Stimulated activated CD4-positive, alpha-beta T cell treated with anti-CD3 and anti-CD28 coated beads, TNF-alpha, amount 100 ng/mL, for 48 hours (primary cell): ENCODE results near the gene SOHLH2.

ENCODE experiments used
- DNase-seq, 3 donors: peaks; one replicate each; pipeline ENCODE4 v3.0.0-alpha.2; 2020; ENCODE audit warnings: low read depth in 3 of 3

The SOHLH2 gene

DNA sequence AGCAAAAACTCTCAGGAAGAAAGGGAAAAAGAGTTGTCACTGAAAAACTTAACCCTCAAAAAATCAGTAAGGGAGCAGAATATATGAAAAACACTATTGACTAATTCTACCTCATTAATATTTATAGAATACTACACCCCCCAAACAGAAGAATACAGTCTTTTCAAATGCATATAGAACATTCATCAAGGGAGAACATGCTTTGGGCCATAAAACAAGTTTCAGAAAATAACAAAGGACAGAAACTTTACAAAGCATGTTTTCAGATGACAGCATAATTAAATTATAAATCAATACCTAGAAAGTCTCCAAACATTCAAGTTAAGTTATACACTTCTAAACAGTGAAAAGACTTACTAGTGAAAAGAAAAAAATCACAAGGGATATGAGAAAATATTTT is 30.5 kb downstream of the SOHLH2 start:
- no peak for DNase-seq

DNA sequence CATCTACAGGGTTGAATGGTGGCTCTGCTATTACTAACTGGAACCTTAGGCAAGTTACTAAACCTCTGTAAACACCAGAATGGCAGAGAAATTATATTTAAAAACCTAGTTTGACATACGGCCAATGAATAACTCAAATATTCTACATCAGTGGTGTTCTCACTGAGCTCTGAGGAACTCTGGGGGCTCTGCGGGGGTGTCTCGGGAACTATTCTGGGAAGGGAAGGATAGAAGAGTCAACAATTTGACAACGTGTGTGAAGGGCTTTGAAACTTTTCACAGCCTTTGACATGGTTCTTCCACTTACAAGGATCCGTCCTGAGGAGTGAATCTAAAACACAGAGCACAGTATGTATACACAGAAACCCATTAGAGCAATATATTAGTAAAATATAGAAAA is 38.7 kb downstream of the SOHLH2 start:
- DNase-seq = no peak

DNA sequence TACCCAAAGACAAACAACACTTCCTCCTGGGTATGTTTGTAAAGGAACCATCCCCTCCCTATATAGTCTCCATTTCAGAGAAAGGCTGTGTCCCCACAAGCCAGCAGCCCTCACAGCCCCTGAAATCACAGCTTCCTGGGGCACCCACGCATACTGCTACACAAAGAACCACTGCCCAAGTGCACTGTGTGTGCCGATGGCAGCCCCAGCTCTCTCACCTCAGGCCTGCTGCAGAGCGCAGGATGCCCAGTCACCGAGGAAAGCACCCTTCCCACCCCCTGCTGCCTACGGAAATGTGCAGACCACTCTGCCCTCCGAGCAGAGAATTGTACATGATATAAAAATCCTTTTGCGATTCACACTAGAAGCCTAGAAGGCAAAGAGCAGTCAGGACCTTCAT is 39.4 kb downstream of the SOHLH2 start:
- DNase-seq = no peak

DNA sequence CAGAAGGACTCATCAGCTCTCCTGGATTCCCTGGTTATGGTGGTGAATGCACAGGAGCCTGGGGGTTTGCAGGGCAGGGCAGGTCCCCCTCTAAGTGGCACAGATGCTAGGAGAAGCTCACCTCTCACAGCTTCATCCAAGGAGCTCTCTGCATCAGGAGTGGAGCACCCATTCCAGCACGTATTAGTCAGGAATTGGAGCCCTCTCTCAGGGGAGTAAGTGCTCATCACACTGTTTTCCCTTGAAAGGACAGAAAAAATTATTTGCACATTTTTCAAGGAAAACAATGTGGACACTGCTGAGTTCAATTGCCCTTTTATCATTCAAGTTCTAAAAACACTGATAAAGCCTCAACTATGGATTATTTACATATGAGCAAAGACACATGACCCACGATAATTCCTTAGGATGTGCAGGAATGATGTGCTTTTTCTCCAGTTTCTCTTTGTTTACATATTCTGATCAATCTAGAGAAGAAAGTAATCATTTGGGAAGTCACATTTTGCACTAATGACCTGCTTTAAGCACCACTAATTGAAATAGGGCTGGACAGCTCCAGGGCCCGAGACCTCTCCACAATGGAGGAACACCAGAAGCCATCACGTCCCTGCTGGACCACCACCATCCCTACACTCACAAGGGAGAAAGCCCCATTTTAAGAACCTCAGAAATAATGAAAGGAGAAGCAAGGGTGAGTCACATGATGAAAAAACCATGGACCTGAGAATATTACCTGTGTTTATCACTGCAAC is 40.6 kb downstream of the SOHLH2 start:
- no peak for DNase-seq

DNA sequence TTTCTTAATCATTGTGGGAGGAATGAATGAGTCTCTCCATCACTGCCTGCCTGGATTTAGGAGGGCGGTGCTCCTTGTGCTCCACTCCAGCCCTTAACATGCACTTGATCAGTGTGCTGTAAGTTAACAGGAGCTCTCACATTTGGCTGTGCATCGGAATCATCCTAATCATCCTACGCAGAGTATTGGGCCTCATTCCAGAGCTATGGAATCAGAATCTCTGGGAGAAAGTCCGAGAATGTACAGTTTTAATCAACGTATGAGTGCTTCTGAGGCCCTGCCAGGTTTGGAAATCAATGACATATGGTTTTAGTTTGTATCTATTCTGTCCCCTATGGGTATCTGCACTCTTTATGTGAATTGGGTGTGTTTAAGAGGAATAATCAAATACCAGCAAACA is 48.3 kb downstream of the SOHLH2 start:
- DNase-seq = no peak

DNA sequence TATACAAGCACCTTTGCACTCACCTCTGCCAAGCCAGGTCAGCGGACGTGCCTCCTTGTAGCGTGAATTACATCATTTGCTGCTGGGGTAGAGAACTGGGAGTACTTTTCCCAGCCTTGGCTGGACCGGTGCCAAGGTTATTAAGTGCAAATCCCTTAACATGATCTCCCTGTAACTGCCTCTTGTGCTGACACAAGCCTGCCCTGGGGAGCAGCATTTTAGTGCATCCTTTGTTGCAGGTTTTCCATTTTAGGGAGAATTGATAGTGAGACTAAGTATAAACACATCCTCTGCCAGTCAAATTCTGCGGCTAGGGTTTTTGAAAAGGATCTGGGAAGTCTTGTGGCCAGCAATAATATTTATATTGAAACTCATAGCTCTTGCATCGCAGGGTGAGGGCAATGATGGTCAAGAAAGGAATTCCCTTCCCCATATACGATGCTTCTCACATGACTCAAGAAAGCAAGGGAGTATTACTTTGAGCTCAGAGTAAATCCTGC is 50.5 kb downstream of the SOHLH2 start:
- DNase-seq = no peak

DNA sequence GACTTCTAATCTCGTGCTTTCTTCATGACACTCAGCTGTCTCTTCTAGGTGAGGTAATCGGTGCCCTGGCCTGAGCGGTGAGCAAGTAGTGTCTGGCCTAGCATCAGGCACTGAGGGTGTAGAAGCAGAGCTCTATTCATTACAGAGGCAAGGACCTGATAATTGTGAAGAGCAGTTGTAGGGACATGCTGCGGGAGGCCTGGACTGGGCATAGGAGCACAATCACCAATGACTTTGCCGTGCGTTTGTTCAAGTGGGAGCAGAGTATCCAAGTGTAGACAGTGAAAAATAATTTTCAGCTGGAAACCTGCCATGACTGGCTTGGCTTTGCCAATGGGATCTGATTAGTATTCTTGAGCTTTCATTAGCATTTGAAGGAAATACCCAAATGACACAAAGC is 51.1 kb downstream of the SOHLH2 start:
- DNase-seq = no peak

DNA sequence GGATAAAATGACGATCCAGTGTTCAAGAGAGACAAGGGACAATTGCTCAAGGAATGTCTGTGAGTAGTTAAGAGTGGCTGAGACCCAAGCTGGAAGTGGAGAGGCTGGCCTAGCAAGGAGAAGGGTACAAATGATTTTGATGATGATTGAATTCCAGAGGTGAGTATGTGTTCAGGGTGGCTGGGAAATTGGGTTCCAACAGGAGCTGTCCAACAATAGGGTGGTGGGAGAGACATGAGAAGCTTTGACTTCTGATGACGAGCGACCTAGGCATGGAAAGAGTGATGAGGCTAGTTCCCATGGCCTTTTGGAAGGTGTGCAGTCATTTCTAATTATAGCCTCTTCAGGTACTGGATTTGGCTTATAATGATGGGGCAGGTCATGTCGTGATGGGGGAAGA is 54.1 kb downstream of the SOHLH2 start:
- DNase-seq = no peak

DNA sequence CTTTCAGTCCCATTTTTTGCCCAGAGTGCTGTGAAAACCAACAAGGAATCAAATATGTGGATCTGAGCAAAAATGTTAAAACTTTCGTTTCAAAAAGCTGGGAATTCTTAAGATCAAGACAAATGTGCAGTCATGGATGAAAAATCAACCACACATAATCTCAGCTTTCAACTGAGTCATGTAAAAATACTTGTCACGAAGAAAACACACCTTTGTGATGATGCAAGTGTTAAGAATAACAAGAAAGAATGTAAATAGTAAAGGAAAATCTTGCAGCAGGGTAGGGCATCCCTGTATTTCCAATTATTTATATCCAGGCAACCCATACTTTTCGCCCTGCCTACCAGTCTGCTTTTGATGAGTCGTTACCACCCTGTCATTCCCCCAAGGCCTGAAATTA is 55.7 kb downstream of the SOHLH2 start:
- DNase-seq = no peak

DNA sequence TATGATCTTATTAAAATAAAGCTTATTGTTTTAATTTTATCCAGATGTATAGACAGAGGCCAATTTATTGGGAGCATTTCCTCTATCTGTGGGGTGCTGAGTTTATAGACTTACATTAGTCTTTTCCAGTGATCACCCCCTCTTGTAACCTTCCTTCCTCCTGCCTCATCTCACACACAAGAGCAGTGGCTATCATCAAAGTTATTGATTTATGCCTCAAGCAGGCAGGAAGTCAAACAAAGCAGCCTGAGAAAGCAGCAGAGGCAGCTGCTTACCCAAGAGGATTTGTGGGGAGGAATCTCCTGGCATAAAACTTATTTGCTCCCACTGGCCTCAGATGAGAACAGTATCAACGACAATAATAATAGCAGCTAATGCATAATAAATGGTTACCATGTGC is 56.9 kb downstream of the SOHLH2 start:
- no peak for DNase-seq

DNA sequence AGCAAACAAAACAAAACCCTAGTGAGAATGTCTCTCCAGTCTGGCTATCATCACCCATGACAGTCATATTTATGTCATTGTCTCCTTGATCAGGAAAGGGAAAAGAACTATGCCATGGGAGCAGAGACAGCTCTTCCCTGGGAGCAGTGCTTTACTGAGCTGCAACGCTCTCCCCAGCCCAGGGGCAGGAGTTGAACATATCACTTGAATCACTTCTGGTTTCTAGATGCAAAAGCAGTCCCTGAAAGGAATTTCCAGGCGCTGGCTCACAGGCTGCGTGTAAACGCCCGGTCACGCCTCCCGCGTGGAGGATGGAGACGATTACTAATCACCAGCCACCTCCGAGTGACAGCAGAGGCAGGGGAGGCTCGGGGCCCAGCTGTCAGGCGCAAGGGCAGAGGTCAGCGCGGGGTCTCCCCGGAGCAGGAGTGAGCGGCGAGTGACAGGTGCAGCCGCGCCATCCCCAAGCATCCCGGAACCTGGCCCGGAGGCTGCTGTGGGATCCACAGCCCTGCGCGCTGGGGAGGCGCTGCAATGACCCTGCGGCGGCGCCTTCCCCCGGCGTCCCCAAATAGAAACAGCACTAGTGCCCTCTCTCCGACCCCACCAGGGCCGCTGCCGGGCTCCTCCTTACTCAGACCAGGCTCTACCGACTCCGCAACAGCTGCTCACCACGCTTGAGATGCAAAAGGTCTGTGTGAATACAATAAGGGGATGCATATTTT is 59.6 kb downstream of the SOHLH2 start:
- DNase-seq = no peak

DNA sequence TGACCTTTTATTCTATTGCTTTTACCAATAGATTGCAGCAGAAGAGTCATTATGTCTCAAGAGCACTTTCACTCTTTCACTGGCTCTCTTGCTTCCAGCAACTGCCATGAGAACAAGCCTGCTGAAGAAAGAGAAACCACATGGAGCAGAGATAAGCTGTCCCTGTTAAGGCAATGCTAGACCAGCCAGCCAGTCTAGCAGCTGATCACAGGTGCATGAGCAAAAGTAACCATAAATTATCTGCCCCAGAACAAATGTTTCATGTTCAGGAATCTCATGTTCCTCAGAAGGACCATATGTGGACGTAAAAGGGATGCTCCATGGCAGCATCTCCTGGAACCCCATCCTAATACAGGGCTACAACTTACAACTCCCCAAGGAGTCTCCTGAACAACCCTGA is 62.8 kb downstream of the SOHLH2 start:
- no peak for DNase-seq

DNA sequence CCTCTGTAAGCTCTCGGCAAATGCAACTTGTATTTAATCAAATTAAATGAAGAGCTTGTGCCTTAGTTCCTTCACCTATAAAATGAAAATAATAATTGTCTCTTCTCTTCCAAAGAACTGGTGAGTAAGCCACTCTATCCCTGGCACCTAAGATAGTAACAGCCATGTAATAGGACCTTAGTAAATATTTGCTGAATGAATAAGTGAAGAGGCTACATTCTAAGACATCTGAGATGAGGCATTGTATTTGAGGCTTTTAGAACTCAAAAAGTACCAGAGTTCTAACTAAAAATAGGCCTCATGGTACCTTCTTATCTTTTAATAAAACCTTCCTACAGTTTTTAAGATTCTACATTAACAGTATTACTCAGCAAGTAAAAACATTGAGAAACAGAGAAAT is 65.9 kb downstream of the SOHLH2 start:
- no peak for DNase-seq

DNA sequence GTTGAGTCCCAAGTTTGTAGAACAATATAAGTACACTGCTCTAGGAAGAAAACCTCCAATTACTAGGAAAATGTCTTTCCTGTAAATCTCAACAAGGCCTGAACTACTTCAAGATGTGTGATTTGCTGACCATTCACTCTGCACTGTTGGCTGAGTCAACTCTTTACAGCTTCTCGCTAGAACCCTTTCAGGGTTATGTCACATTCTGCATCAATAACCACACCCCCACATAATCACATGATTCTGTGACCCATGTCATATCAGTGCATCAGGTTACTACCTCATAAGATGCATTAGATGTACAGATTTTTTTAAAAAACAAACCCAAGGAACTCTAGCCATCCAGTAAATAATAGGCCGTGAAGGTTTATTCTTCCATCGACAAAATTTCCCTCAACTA is 67.0 kb downstream of the SOHLH2 start:
- no peak for DNase-seq

DNA sequence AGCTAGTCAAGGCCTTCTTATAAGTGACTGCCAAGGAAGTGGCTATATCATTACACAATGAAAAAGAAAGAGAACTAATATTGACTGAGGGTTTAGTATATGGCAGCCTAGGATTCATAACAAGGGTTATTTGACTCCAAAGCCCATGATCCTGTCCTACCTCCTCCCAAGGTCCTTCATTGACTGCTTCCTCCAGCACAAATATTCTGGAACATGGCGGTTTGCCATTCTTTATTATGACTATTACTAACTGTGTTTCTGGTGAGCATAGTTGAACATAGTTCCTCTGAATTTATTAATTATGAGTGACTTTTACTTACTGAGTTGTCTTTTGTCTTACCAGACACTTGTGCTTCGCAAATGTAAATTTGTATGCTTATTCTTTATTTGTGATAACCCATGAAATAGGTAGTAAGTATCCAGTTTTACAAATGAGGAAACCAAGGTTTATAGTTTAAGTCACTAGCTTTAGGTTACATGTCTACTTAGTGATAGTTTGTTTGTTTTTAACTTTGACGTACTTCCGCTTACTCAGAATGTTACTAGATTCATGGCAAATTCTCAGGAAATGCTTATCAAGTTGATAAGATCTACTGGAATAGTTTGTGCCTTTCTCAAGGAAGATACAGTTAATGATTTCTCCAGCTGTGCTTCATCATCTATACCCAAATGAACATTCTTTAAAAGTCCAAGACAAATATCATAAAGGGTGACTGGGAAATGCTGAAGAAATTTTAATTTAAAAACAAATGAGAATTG is 67.7 kb downstream of the SOHLH2 start:
- no peak for DNase-seq

DNA sequence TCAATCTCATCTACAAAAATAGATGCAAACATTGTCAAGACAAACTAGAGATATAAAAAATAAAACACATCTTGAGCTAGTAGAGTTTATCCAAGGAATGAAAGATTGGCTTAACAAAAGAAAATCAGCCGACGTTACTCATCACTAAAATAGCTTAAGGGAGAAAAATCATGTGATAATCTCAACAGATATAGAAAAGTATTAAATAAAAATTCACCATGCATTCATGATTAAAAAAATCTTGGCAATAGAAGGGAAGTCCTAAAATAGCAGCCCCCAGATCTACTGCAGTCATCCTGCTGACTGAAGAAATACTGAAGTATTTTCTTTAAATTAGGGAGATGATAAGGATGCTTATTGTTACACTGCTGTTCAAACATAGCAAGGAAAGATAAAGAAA is 70.6 kb downstream of the SOHLH2 start:
- no peak for DNase-seq

DNA sequence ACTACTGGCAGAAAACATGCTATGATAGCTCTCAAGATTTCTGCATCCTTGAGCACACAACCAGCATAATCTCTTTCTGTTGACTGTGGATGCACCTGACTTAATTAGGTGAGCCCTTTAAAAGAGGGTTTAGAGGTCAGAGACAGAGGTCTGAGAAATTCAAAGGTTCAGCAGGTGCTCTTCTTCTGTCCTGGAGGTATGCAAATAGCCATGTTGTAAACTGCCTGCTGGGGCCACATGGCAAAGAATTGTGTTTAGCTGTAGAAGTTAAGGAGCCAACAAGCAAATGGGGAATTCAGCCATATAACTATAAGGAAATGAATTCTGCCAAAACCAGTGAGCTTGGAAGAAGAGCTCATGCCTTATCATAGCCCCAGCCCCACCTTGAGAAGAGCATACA is 71.6 kb downstream of the SOHLH2 start:
- no peak for DNase-seq

DNA sequence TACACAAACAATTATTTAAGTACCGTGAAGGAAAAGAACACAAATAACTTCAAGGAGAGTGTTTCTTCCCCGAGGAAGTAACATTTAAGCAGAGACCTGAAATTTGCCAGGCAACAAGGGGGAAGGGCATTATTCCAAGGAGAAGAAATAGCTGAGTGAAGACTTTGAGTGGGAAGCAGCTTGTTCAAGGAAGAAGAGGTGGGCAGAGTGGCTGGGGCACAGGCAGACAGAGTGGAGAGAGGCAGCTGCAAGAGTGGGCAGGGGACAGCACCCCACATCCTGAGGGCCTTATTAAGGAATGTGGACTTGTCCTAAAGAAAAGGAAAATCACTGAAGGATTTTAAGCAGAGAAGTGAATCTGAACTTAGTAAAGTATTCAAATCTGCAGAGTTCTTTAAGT is 78.5 kb downstream of the SOHLH2 start:
- DNase-seq = no peak

DNA sequence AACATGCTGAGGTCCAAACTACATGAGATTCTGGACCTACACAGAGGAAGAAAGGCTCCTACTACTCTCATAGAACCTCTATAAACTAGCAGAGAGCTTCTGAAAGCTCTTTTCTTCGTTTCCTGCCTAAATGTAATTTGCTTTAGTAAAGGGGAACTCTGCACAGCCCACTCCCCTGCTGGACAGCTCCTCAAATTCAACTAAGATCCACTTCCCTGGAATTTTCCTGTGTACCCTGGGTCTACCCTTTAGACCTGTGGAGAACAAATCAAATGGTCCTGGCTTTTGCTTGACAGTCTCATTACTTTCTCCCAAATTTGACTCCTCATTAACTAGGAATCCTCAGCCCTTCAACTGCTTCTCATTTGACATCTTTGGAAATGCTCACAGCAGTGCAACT is 79.7 kb downstream of the SOHLH2 start:
- no peak for DNase-seq

DNA sequence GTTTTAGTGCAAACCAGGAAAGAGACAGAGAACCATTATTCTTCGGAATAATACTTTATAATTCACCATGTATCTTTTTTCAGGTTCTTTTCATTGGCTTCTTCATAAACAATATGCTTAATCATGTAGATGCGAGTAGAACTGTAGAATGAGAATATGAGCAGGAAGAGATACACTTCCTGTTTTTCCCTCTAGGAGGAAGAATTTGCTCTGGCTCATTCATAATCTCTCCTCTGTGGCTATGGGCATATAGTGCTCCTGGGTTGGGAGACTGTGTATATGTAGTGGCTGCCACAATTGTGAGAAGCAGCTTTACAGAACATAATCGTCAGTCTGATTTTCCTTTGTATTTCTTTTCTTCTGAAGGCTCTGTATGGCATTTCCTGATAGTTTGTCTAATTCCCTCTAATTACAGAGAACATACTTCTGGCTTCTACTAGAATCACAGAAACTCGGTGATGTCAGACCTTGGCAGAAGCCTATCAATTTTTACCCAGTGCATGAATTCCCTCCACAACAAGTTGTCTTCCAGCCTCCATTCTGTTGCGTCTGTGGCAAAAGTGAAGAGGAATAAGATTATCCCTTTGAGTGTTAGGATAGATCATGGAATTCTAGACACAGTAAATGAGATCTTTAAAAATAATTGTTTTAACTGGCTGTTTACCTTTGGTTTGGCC is 80.3 kb downstream of the SOHLH2 start:
- DNase-seq = no peak

DNA sequence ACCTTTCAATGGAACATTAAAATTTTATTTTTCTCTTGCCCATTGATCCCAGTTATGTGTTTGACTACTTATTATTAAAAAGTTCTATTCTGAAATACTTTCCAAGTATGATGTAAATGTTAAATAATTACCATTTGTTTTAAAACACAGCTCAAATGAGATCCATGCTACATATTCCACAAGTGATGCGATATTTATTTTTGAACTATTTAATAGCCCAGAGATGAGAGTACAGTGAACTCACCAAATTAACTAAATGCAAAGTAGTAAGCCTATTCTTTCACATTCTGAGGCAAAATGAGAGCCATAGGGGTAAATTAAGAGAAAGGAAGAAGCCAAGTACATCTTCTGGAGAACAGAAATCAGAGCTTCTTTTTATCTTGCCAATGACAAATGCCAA is 82.0 kb downstream of the SOHLH2 start:
- no peak for DNase-seq

DNA sequence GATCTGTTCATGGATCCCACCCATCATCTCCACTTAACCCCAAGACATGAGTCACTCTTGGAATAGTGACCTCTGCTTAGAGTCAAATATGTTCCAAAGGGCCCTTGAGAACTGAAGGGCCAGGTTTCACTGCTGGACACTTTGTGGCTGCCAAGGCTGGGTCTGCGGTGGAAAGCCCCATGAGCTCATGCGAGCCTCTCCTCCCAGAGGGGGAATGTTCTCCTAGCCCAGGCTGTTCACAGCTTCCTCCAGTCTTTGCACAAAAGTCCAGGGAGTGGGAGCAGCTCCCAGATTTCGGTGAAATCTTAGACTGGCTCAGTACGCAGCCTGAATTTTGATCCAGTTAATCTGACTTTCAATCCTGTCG is 82.4 kb downstream of the SOHLH2 start:
- no peak for DNase-seq
